ENCODE data around the gene KRTAP3-1. TPM values are rescaled to one million over a fixed set of nuclear protein-coding genes. Genes with fewer than 3 reads are reported as not detected.

Gene KRTAP3-1
- total RNA-seq, 4 donors from 2014 or later: not detected

DNA sequence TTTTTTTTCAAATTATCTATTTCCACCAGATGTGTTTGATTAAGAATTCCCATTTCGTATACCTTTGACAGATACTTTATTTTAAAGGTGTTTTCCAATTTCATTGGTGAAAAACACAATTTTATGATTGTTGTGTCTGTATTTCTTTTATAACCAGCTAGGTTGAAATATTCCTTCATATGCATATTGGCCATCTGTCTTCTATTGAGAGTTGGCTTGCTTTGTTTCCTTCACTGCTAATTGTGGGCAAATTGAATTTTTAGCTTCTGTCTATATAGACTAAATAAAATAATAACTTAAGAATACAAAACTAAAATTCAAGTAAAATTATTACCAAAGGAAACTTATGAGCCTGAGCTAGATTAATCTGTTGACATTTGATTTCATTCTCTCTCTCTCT is 13.8 kb downstream of the KRTAP3-1 start:
- peaks cover 0 to 54% (median 0%) of the 10 kb centered on the region in 4 donors for H3K27me3 ChIP-seq
- no peaks in the 10 kb centered on the region for H3K9me3 ChIP-seq
- H3K4me3 ChIP-seq: no peak overlapping the region
- 71 to 74% methylated on average over 1 of the region's 1 CpG for WGBS, 2 donors
- TF ChIP-seq, protein P1, sequence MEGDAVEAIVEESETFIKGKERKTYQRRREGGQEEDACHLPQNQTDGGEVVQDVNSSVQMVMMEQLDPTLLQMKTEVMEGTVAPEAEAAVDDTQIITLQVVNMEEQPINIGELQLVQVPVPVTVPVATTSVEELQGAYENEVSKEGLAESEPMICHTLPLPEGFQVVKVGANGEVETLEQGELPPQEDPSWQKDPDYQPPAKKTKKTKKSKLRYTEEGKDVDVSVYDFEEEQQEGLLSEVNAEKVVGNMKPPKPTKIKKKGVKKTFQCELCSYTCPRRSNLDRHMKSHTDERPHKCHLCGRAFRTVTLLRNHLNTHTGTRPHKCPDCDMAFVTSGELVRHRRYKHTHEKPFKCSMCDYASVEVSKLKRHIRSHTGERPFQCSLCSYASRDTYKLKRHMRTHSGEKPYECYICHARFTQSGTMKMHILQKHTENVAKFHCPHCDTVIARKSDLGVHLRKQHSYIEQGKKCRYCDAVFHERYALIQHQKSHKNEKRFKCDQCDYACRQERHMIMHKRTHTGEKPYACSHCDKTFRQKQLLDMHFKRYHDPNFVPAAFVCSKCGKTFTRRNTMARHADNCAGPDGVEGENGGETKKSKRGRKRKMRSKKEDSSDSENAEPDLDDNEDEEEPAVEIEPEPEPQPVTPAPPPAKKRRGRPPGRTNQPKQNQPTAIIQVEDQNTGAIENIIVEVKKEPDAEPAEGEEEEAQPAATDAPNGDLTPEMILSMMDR (IDR thresholded peaks at IDR 0.05): no peak
- TF ChIP-seq POLR2A (IDR thresholded peaks at IDR 0.05): no peak
- no peaks in the 10 kb centered on the region for H3K36me3 ChIP-seq
- DNase-seq: no peak
- no peaks in the 10 kb centered on the region for H3K4me1 ChIP-seq
- intact Hi-C loops (cut with DNase I): no loop called here
- no peak overlapping the region for H3K27ac ChIP-seq

DNA sequence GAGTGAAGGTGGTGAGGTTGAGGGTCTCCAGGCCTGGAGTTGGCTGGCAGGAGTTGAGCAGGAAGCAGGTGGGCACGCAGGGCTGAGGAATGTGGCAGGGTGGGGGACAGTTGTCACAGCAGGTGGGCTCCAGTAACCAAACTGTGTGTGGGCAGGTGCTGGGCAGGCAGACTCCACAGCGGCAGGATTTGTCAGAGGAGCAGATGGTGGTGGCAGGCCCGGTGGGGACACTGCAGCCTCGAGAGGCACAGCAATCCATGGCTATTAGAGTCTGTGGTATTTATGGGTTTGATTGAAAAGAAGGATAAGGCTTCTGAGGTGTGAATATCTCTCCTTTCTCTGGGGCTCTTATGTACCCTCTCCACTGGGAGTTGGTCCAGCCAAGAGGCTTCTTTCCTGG is 15.1 kb downstream of the KRTAP3-1 start, which contains the start of gene KRTAP3-3:
TSS of gene KRTAP3-3 (minus strand) at position 326 of the 400 bp plus-strand sequence. CDS start at position 259, 67 bp downstream.
- Histone ChIP-seq H3K27ac (no peak within 1 kb of the TSS), H3K4me1 (no peaks in the 10 kb centered on the region), H3K36me3 (no peaks in the 10 kb centered on the region), H3K4me3 (no peak within 1 kb of the TSS), H3K27me3 (peaks cover 0 to 47% (median 0%) of the 10 kb centered on the region in 4 donors), H3K9me3 (no peaks in the 10 kb centered on the region)
- TF ChIP-seq, protein P1 (IDR thresholded peaks at IDR 0.05): no peak
- no peak for TF ChIP-seq POLR2A (IDR thresholded peaks at IDR 0.05)
- intact Hi-C loops (cut with DNase I): no loop called here
- 63 to 69% methylated on average over 2 to 4 of the region's 4 CpGs for WGBS, 2 donors
- DNase-seq: no peak

DNA sequence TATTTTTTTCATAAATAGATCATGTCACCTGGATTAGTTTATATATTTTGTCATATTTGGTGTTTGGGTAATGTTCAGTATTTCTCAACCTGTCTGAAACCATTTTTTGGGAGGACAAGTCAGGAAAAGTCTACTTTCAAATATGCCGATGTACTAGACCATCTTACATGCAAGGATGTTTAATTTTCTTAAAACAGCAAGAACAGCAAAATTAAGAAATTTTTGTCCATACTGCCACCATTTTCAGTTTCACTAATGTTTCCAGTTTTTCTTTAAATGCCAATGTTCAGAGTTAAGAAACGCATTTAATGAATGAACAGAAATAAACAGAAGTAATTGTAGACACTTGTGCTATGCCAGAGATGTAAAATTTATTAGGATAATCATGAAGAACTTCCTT is 15.8 kb downstream of the KRTAP3-1 start:
- intact Hi-C loops (cut with DNase I): no loop called here
- Histone ChIP-seq H3K27ac (no peak overlapping the region), H3K27me3 (peaks cover 0 to 41% (median 0%) of the 10 kb centered on the region in 4 donors), H3K9me3 (no peaks in the 10 kb centered on the region), H3K4me3 (no peak overlapping the region), H3K4me1 (no peaks in the 10 kb centered on the region), H3K36me3 (no peaks in the 10 kb centered on the region)
- 92 to 98% methylated on average over 2 of the region's 2 CpGs for WGBS, 2 donors
- TF ChIP-seq POLR2A (IDR thresholded peaks at IDR 0.05): no peak
- TF ChIP-seq, protein P1 (IDR thresholded peaks at IDR 0.05): no peak
- DNase-seq: no peak

DNA sequence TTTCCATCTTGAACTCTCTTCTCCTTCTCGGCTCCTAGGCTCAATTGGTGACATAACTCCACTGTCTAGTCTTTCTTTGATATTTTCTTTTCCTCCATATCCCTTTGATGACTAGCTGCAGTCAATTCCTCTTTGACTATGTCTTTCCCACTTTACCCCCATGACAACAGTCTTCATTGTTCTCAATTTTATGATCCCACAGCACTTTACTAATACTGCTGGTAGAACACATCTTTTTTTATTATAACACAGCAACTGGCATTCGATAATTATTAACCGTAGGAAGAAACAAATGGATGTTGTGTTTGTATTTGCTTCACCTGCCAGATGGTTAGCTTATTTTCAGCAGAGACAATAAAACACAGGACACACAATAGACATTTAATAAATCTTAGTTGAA is 16.3 kb downstream of the KRTAP3-1 start:
- H3K4me1 ChIP-seq: no peaks in the 10 kb centered on the region
- intact Hi-C loops (cut with DNase I): no loop called here
- no peak overlapping the region for H3K27ac ChIP-seq
- peaks cover 0 to 37% (median 0%) of the 10 kb centered on the region in 4 donors for H3K27me3 ChIP-seq
- no peaks in the 10 kb centered on the region for H3K9me3 ChIP-seq
- H3K4me3 ChIP-seq: no peak overlapping the region
- TF ChIP-seq, protein P1 (IDR thresholded peaks at IDR 0.05): no peak
- TF ChIP-seq POLR2A (IDR thresholded peaks at IDR 0.05): no peak
- WGBS, 2 donors: 85 to 89% methylated on average over 3 of the region's 3 CpGs
- no peaks in the 10 kb centered on the region for H3K36me3 ChIP-seq
- DNase-seq: no peak

DNA sequence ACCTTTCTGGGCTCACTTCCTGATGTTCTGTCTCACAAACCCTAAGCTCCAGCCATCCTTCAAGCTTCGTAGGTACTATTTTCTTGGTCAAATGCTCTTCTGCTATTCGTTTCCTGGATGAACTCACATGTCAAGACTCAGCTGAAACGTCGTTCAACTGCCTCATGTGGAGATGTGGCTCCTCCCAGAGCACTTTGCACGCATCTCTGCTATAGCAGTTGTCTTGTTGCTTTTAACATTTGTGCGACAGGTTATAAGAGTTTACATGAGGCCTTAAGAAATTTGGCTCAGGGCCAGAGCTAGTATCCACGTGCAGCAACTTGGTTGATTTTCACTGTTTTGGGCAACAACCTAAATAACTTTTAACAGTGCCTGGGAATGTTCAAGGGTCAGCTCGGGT is 22.0 kb downstream of the KRTAP3-1 start:
- no peak for DNase-seq
- 26 to 53% methylated on average over 8 of the region's 8 CpGs for WGBS, 2 donors
- TF ChIP-seq, protein P1 (IDR thresholded peaks at IDR 0.05): no peak
- TF ChIP-seq POLR2A (IDR thresholded peaks at IDR 0.05): no peak
- Histone ChIP-seq H3K4me3 (no peak overlapping the region), H3K9me3 (no peaks in the 10 kb centered on the region), H3K27ac (no peak overlapping the region), H3K4me1 (peaks cover 0 to 13% (median 0%) of the 10 kb centered on the region in 3 donors), H3K36me3 (no peaks in the 10 kb centered on the region), H3K27me3 (peaks cover 0 to 10% (median 0%) of the 10 kb centered on the region in 4 donors)
- intact Hi-C loops (cut with DNase I): no loop called here
